ENCODE results near the gene EPS8. TPM values are rescaled to one million over a fixed set of nuclear protein-coding genes. Genes with fewer than 3 reads are reported as not detected.

EPS8 gene
- total and polyA plus RNA-seq, 8 donors: 9.1 to 287 (median 36.1) TPM

GRCh38 chr12:15806826-15807225 lies 17.6 kb upstream of the EPS8 start:
- 86 to 95% (median 92%) methylated on average over 1 of the region's 1 CpG for WGBS, 5 donors
- peaks cover 0 to 12% (median 7%) of the 10 kb centered on the region in 4 donors for H3K4me1 ChIP-seq
- DNase-seq: no peak

DNA sequence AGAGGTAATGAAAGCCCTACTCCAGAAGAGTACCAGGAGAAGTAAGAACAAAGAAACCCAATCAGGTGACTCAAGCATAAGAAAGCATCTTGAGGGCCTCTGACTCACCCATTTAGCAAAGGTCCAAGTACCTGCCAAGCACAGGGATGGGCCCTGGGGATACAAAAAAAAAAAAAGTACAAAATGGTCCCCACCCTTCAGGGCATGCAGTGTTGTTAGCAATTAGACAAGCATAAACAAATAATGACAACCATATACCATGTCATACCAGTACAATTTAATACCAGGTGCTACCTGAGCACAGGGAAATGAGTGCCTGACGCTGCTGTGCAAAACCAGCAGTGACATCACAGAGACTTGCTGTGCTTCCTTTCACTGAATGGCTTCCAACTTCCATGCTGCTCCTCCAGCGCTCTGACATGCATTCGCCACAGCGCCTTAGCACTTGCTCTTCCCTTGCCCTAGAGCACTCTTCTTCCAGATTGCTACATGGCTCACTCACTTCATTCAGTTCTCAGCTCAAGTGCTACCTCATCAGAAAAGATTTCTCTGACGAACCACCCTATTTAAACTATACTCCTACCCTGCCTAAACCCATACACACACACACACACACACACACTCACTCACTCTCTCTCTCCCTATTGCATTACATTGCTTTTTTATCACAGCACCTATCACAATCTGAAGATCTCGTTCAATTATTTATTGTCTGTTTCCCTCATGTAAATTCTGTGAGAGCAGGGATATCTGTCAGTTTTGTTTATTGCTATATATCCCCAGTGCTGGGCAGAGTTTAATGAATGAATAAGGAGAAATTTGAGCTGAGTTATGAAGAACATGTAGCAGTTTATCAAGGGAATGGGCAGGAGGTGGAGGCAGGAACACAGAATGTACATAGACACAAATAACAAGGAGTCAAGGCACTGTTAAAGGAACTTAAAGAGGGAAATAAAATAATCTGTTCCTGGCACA lies 12.9 kb upstream of the EPS8 start:
- intact Hi-C loops (cut with DNase I; ENCODE audit: low total_unique reads): no loop called here
- no peak for DNase-seq
- Histone ChIP-seq H3K4me3 (no peak overlapping the region), H3K27ac (no peak overlapping the region), H3K4me1 (peaks cover 0 to 16% (median 4%) of the 10 kb centered on the region in 4 donors), H3K27me3 (no peaks in the 10 kb centered on the region), H3K9me3 (no peaks in the 10 kb centered on the region), H3K36me3 (no peaks in the 10 kb centered on the region)
- TF ChIP-seq, protein P1, sequence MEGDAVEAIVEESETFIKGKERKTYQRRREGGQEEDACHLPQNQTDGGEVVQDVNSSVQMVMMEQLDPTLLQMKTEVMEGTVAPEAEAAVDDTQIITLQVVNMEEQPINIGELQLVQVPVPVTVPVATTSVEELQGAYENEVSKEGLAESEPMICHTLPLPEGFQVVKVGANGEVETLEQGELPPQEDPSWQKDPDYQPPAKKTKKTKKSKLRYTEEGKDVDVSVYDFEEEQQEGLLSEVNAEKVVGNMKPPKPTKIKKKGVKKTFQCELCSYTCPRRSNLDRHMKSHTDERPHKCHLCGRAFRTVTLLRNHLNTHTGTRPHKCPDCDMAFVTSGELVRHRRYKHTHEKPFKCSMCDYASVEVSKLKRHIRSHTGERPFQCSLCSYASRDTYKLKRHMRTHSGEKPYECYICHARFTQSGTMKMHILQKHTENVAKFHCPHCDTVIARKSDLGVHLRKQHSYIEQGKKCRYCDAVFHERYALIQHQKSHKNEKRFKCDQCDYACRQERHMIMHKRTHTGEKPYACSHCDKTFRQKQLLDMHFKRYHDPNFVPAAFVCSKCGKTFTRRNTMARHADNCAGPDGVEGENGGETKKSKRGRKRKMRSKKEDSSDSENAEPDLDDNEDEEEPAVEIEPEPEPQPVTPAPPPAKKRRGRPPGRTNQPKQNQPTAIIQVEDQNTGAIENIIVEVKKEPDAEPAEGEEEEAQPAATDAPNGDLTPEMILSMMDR (IDR thresholded peaks at IDR 0.05): no peak
- TF ChIP-seq EP300 (IDR thresholded peaks at IDR 0.05) (no peak), POLR2AphosphoS5 (IDR thresholded peaks at IDR 0.05) (no peak), POLR2A (IDR thresholded peaks at IDR 0.05) (no peak)
- 77 to 90% (median 83%) methylated on average over 6 of the region's 6 CpGs for WGBS, 5 donors

More at GRCh38 chr12:15806826-15807225, 17.6 kb upstream of the EPS8 start:
- no peak for TF ChIP-seq POLR2AphosphoS5 (IDR thresholded peaks at IDR 0.05)
- TF ChIP-seq, protein P1 (IDR thresholded peaks at IDR 0.05): no peak
- TF ChIP-seq POLR2A (IDR thresholded peaks at IDR 0.05): no peak
- TF ChIP-seq EP300 (IDR thresholded peaks at IDR 0.05): no peak
- Histone ChIP-seq H3K27me3 (no peaks in the 10 kb centered on the region), H3K4me3 (no peak overlapping the region), H3K27ac (no peak overlapping the region), H3K36me3 (no peaks in the 10 kb centered on the region), H3K9me3 (no peaks in the 10 kb centered on the region)
- intact Hi-C loops (cut with DNase I; ENCODE audit: low total_unique reads): no loop called here

GRCh38 chr12:15800278-15800677 lies 11.1 kb upstream of the EPS8 start:
- H3K36me3 ChIP-seq: no peaks in the 10 kb centered on the region
- peaks cover 0 to 16% (median 3%) of the 10 kb centered on the region in 4 donors for H3K4me1 ChIP-seq
- TF ChIP-seq POLR2AphosphoS5 (IDR thresholded peaks at IDR 0.05) (no peak), POLR2A (IDR thresholded peaks at IDR 0.05) (no peak), EP300 (IDR thresholded peaks at IDR 0.05) (no peak)
- TF ChIP-seq, protein P1 (IDR thresholded peaks at IDR 0.05): no peak
- H3K27me3 ChIP-seq: no peaks in the 10 kb centered on the region
- WGBS, 5 donors: 16 to 49% (median 37%) methylated on average over 3 of the region's 3 CpGs
- DNase-seq: no peak
- H3K9me3 ChIP-seq: no peaks in the 10 kb centered on the region
- intact Hi-C loops (cut with DNase I; ENCODE audit: low total_unique reads): no loop called here
- no peak overlapping the region for H3K27ac ChIP-seq
- H3K4me3 ChIP-seq: no peak overlapping the region

DNA sequence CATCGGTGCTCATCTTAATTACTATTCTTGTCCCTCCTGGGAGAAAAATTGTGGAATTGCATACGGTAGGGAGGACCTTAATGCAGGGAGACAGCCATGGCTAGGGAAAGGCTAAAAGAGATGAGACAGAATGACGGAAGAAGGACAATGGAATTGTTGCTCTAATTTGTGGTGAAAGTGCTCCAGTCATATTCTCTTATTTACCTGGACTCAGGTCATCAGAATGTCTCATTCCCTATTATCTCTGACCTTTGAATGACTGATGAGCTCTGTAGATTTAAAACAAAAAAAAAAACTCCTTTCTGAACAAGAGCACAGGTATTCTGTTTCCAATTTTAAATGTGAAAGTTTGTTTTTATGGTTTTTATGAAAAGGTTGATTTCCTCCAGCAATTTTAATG lies 8.6 kb upstream of the EPS8 start:
- TF ChIP-seq EP300 (IDR thresholded peaks at IDR 0.05) (no peak), POLR2AphosphoS5 (IDR thresholded peaks at IDR 0.05) (no peak), POLR2A (IDR thresholded peaks at IDR 0.05) (no peak)
- TF ChIP-seq, protein P1 (IDR thresholded peaks at IDR 0.05): no peak
- H3K4me3 ChIP-seq: no peak overlapping the region
- H3K27ac ChIP-seq: no peak overlapping the region
- no peaks in the 10 kb centered on the region for H3K36me3 ChIP-seq
- DNase-seq: no peak
- intact Hi-C loops (cut with DNase I; ENCODE audit: low total_unique reads): no loop called here
- WGBS, 5 donors: 83 to 88% (median 86%) methylated on average over 3 of the region's 3 CpGs
- peaks cover 0 to 16% (median 3%) of the 10 kb centered on the region in 4 donors for H3K4me1 ChIP-seq
- H3K27me3 ChIP-seq: no peaks in the 10 kb centered on the region
- H3K9me3 ChIP-seq: no peaks in the 10 kb centered on the region

Data from stomach (tissue), 9 donors.